Esophagus mucosa (tissue), 1 donor: Measurements from ENCODE around the gene PIGC. TPM values are rescaled to one million over a fixed set of nuclear protein-coding genes. Genes with fewer than 3 reads are reported as not detected.

Experiments
- ATAC-seq: fragments of 200-7000 bp; cut with Tn5 transposase; one replicate; pipeline ENCODE4 v1.9.1; 2020
- total RNA-seq: library from RNA; stranded (reverse); gene quantifications from one replicate; pipeline ENCODE4 v1.2.4, GENCODE V29; 2023
- donor health status: DM: yes; HTN: yes; CAD: no.

The PIGC gene
- 11.7 TPM for total RNA-seq

- ATAC-seq = peak; percentile 96
Measured at GRCh38 chr1:172443666-172444453, at the start of gene PIGC. Gene PIGC (minus strand): TSS chr1:172444069. CDS start chr1:172442622, 1,447 bp downstream.

DNA sequence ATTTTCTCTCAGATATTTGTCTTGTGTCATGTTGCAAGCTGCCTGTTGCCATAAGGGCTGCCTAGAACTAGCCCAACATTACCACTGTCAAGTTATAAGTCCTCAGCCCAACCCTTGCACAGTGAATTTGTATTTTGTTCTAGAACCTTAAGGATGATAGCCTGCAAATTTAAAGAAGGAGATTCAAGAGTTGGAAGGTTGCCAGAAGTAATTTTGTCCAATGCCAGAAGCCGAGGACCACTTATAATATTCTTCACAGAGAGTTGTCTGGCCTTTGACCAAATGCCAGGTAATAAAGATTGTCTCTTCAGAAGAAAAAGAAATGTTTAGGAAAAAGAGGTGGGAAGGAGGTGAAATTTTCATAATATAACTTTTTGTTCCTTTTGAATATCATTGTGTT lies 48.6 kb upstream of the PIGC start:
- ATAC-seq = no peak

DNA sequence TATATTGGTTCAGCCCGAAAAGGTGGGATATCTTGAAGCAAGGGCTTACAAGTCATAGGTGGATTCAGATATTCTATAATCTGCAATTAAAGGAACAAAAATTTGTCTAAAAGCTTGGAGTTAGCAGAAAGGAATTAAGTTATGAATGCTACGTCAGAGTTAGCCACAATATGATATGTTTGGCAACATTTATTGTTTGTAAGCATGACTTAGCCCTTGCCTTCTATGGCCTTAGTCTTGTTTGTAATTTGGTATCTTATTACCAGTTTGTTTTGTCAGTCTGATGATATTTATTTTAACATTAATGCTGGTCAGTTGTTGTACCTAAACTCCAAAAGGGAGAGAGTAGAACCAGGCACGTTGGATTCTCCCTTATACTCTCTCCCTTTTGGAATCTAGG lies 46.0 kb upstream of the PIGC start:
- no peak for ATAC-seq

GRCh38 chr1:172488393-172488792 lies 44.5 kb upstream of the PIGC start:
- no peak for ATAC-seq

DNA sequence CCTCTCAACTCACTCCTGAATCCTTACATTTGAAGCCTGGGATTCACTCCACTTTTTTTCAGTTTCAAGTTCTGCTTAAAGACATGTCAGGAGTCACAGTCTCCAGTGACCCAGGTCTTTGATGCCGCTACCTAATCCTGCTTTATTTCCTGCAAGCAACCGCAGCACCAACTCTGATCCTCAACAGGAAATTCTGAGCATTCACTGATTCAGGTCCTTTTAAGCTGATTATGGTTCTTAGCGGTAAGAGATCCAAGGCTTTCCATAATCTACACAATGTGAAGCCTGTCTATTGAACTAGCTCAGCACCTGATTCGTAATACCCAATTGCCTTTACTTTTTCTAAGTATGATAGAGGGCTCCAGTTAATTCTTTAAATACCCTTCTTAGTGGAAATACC lies 43.7 kb upstream of the PIGC start:
- ATAC-seq = no peak

DNA sequence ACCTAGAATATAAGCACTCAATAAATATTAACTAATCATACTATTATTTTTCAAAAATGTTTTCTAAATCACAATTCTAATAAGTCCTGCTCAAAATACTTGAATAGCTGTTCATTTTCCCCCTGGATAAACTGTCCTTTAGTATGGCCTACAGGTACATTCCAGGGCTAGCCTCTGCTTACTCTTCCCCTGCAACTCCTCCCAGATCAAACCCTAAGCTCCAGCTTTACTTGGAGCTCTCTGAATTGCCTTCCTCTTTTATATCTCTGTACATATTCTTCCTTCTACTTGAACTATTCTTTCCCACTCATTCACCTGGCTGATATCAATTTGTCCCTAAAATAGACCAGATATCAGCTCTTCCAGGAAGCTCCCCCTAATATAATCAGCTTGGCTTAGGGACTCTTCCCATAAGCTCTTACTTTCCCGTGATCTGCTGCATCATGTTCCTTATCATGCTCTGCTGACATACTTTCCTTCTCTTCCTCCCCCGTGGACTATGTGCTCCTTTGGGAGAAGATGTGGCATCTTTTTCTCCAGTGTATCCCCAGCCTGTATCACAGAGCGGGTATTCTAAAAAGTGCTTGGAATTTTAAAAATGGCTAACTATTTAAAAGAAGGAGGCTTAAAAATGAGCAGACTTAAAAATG lies 43.1 kb upstream of the PIGC start:
- ATAC-seq = no peak

- ATAC-seq = no peak
Measured at GRCh38 chr1:172485626-172486025, 41.8 kb upstream of the PIGC start.

- ATAC-seq = peak; percentile 82
Measured at GRCh38 chr1:172484252-172484651, 40.4 kb upstream of the PIGC start.

GRCh38 chr1:172483448-172483847 lies 39.6 kb upstream of the PIGC start:
- no peak for ATAC-seq

- no peak for ATAC-seq
Measured at GRCh38 chr1:172482044-172482443, 38.2 kb upstream of the PIGC start.

DNA sequence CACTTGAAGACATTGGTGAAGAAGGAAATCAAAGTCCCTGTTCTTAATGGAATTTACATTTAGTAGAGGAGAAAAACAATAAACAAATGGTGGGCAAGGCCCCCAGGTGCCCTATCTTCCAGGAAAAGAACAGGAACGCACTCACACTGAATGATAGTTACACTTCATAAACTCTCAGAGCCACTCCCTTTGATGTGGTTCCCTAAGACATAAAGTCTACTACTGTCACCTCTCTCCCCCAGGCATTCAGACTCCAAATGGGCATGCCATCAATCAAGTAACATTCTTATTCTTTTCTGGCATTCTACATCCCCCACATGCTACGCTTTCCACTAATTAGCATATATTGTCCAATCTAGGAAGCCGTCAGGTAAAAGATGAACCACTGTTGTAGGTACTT lies 36.6 kb upstream of the PIGC start:
- ATAC-seq = no peak

- ATAC-seq = no peak
Measured at GRCh38 chr1:172478485-172478884, 34.6 kb upstream of the PIGC start.

- ATAC-seq = no peak
Measured at GRCh38 chr1:172477741-172478140, 33.9 kb upstream of the PIGC start.

GRCh38 chr1:172477216-172477615 lies 33.3 kb upstream of the PIGC start:
- ATAC-seq = no peak

GRCh38 chr1:172476218-172476811 lies 32.4 kb upstream of the PIGC start:
- peak; percentile 97 for ATAC-seq

- no peak for ATAC-seq
Measured at GRCh38 chr1:172473842-172474241, 30.0 kb upstream of the PIGC start.

DNA sequence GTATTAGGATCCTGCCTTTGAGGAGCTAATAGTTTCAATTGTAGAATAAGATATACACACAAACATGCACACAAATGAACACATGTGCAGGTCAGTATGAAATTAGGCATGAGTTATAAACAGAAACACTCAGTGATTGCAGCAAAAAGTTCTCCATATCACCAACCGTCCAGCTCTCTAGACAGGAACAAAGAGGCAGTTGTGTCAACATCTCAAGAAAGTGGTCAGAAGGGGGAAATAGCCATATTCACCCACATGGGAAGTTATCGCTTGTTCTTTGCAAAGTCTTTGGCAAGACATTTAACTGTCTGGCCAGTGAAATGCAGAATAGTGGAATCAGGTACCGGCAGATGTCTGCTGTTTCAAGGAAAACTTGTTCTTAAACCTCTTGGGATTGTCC lies 29.4 kb upstream of the PIGC start:
- no peak for ATAC-seq

- no peak for ATAC-seq
Measured at GRCh38 chr1:172472495-172472894, 28.6 kb upstream of the PIGC start.

DNA sequence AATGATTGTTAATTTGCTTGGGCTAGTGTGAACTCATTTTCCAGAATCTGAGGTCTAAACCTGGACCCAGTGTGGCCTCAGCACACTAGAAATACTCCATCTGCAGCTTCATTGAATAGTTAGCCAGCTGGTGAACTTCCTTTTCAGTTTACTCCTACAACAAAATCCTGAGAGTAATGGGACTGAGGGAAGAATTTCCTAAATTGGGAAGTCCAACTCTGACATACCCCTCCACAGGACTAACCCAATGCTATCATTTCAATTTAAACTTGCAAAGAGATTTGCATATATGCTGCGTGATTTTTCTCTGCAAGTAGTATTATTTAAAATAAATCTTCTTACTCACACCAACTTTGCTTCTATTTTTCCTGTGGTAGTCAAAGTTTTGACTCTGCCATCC lies 27.8 kb upstream of the PIGC start:
- ATAC-seq = no peak

DNA sequence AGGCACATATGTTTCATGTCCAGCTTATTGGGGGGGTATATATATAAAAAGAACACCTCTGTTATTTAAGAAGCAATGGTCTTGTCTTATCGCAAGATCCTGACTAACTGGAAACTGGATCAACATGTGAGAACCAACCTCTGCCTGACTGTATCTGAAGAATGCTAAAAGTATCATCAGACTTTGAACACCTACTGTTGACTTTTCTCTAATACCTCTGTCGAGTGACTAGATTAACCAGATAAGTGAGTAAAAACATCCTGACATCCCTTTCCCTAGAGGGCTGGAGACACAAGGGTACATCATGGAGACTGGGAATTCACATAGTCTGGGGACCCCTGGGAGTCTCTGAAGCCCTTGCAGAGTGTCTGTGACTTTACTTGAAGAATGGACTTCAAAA lies 26.3 kb upstream of the PIGC start:
- peak; percentile 52 for ATAC-seq

DNA sequence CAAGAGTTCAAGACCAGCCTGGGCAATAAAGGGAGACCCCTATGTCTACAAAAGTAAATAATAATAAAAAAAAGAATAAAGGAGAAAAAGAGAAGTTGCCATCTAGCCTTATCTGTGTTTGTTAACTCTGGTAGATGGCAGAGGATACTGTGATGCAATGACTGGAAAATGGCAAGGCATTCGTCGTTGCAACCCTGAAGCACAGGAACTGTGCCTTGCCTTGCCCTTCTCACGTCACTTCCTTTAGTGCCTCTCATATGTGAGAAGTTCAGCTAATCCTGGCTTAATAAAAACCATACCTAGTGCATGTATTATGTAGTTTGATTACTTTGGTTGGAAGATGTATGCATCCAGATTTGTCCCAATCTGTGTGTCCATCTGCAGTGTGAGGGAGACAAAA lies 25.8 kb upstream of the PIGC start:
- peak; percentile 60 for ATAC-seq

- no peak for ATAC-seq
Measured at GRCh38 chr1:172468296-172468695, 24.4 kb upstream of the PIGC start.

GRCh38 chr1:172467446-172467845 lies 23.6 kb upstream of the PIGC start:
- no peak for ATAC-seq

GRCh38 chr1:172466795-172467407 lies 23.0 kb upstream of the PIGC start:
- ATAC-seq = peak; percentile 70
